CD14-positive monocyte (primary cell): ENCODE results near the gene NDUFB8. TPM values are rescaled to one million over a fixed set of nuclear protein-coding genes. Genes with fewer than 3 reads are reported as not detected.

Source experiments
- DNase-seq, 3 donors: peaks; one replicate each; pipeline ENCODE4 v3.0.0-alpha.2; 2011 to 2022
- H2AFZ ChIP-seq: 2 replicates; pipeline ENCODE4 v1.6.0; 2012; ENCODE audit warnings: mild to moderate bottlenecking, low read depth, low read length, inconsistent platforms; ENCODE audit not compliant: insufficient read depth, poor library complexity, severe bottlenecking
- H3K27ac ChIP-seq, 2 donors: 1 replicate in 1 of 2; 2 replicates in 1 of 2; pipeline ENCODE4 v1.5.1; 2012 to 2013; ENCODE audit warnings: low read length in 2 of 2, control low read depth in 1 of 2, inconsistent platforms in 1 of 2, low read depth in 1 of 2, mild to moderate bottlenecking in 1 of 2
- H3K27me3 ChIP-seq, 2 donors: one replicate each; pipeline versions ENCODE4 v1.6.0 to v1.6.1; 2011 to 2013; ENCODE audit warnings: low read length in 2 of 2; ENCODE audit not compliant: control insufficient read depth in 2 of 2, insufficient read depth in 2 of 2
- H3K36me3 ChIP-seq, 2 donors: replicated peaks in 1 of 2; 1 replicate in 1 of 2; 2 replicates in 1 of 2; pipeline versions ENCODE4 v1.5.1 to v1.6.1; 2012 to 2013; ENCODE audit warnings: low read length in 2 of 2, control low read depth in 1 of 2, inconsistent platforms in 1 of 2, mild to moderate bottlenecking in 1 of 2; ENCODE audit not compliant: insufficient read depth in 2 of 2, control insufficient read depth in 1 of 2
- H3K4me1 ChIP-seq, 2 donors: 1 replicate in 1 of 2; 2 replicates in 1 of 2; pipeline versions ENCODE4 v1.5.1 to v1.6.1; 2012 to 2013; ENCODE audit warnings: low read length in 2 of 2, control low read depth in 1 of 2, inconsistent platforms in 1 of 2, mild to moderate bottlenecking in 1 of 2, moderate library complexity in 1 of 2; ENCODE audit not compliant: insufficient read depth in 2 of 2, control insufficient read depth in 1 of 2
- H3K4me2 ChIP-seq: replicated peaks from 2 replicates; pipeline ENCODE3; 2012; ENCODE audit warnings: low read length, moderate library complexity, mild to moderate bottlenecking; ENCODE audit not compliant: poor library complexity, severe bottlenecking; ENCODE audit errors: extremely low read depth
- H3K4me3 ChIP-seq, 3 experiments: fragments of 200-600 bp in 1 of 3; sonication (generic) in 1 of 3; replicated peaks in 1 of 3; 1 replicate in 2 of 3; 2 replicates in 1 of 3; pipeline ENCODE4 v1.5.1; 2011 to 2013; ENCODE audit warnings: low read length in 3 of 3, mild to moderate bottlenecking in 3 of 3, control low read depth in 2 of 3, low read depth in 2 of 3, inconsistent platforms in 1 of 3, moderate library complexity in 1 of 3
- H3K79me2 ChIP-seq: 2 replicates; pipeline ENCODE4 v1.6.0; 2012; ENCODE audit warnings: mild to moderate bottlenecking, control low read depth, inconsistent platforms, low read length, moderate library complexity; ENCODE audit not compliant: insufficient read depth
- H3K9ac ChIP-seq: 2 replicates; pipeline ENCODE4 v1.6.0; 2017; ENCODE audit warnings: low read length, mild to moderate bottlenecking; ENCODE audit not compliant: insufficient read depth, poor library complexity, severe bottlenecking
- H3K9me3 ChIP-seq, 2 donors: replicated peaks in 1 of 2; 1 replicate in 1 of 2; 2 replicates in 1 of 2; pipeline versions ENCODE4 v1.5.1 to v1.6.1; 2012 to 2013; ENCODE audit warnings: low read length in 2 of 2, control low read depth in 1 of 2; ENCODE audit not compliant: control insufficient read depth in 1 of 2, insufficient read depth in 1 of 2
- H4K20me1 ChIP-seq: 2 replicates; pipeline ENCODE4 v1.6.0; 2012; ENCODE audit warnings: mild to moderate bottlenecking, low read length, control low read depth, moderate library complexity; ENCODE audit not compliant: insufficient read depth
- H3K27ac Mint-ChIP-seq, 7 donors: one replicate each; pipeline ENCODE4 v1.8.0; 2020; ENCODE audit warnings: mild to moderate bottlenecking in 7 of 7, mixed read lengths in 7 of 7, moderate library complexity in 6 of 7, inconsistent platforms in 2 of 7
- H3K27me3 Mint-ChIP-seq, 3 donors: one replicate each; pipeline ENCODE4 v1.8.0; 2021 to 2022; ENCODE audit warnings: low read depth in 3 of 3, mild to moderate bottlenecking in 3 of 3, mixed read lengths in 3 of 3, moderate library complexity in 3 of 3, inconsistent platforms in 1 of 3
- H3K36me3 Mint-ChIP-seq, 2 donors: one replicate each; pipeline ENCODE4 v1.8.0; 2020; ENCODE audit warnings: mixed read lengths in 2 of 2, inconsistent platforms in 1 of 2, mild to moderate bottlenecking in 1 of 2
- H3K4me1 Mint-ChIP-seq: one replicate; pipeline ENCODE4 v1.8.0; 2020; ENCODE audit warnings: mild to moderate bottlenecking, mixed read lengths
- H3K4me3 Mint-ChIP-seq, 2 donors: one replicate each; pipeline ENCODE4 v1.8.0; 2020; ENCODE audit warnings: mild to moderate bottlenecking in 2 of 2, mixed read lengths in 2 of 2, moderate library complexity in 1 of 2
- H3K9me3 Mint-ChIP-seq, 7 donors: one replicate each; pipeline ENCODE4 v1.8.0; 2020 to 2022; ENCODE audit warnings: mixed read lengths in 7 of 7, mild to moderate bottlenecking in 6 of 7, moderate library complexity in 6 of 7, inconsistent platforms in 2 of 7
- WGBS: methylation state at CpG from one replicate; pipeline ENCODE4 v1.1.5; 2013; ENCODE audit warnings: missing lambda C conversion rate; ENCODE audit not compliant: insufficient coverage; 5-methylcytosine and 5-hydroxymethylcytosine counted together
- intact Hi-C, 2 donors: fragments of 100-400 bp; cut with micrococcal nuclease; formaldehyde crosslinking; loops; one replicate each; pipeline versions ENCODE4 v1.15.0 to v1.15.1; 2023
- polyA plus RNA-seq, 3 donors: library from polyadenylated mRNA; depleted of rRNA in 1 of 3; unstranded in 2 of 3; stranded (reverse) in 1 of 3; fragments of 300-500 nt in 2 of 3; fragments of >200 nt in 1 of 3; fragmentation: Illumina TruSeq in 2 of 3; gene quantifications; 1 replicate in 2 of 3; 2 replicates in 1 of 3; pipeline ENCODE4 v1.2.3, GENCODE V29; 2012 to 2021
- TF ChIP-seq, protein P1 (sequence below): fragments of 200-600 bp; IDR thresholded peaks from one replicate; pipeline ENCODE4 v1.8.0; 2022; ENCODE audit warnings: antibody characterized with exemption, mild to moderate bottlenecking

NDUFB8 gene
- polyA plus RNA-seq, 3 donors, result 124 to 419 (median 381) TPM

DNA sequence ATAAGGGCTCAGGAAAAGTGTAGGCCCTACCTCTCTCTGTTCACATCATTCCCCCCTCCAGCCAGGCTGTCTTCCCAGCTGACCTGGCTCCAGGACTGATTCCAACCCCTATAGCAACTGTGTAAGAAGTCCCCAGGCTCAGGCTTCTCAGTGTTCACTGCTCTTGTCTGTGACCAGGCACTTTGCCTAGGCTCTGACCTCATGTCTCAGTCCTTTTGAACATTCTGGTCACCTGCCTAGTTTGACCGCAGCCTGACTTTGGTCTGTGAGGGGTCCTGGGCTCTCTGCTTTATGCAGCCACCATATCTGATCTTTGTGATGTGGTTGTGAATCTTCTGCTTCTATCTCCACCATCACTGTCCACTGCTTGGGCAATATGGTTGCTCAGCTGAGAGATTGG, 30.6 kb upstream of the NDUFB8 start:
- Histone ChIP-seq H3K9me3 (peaks cover 0 to 2% of the 10 kb centered on the region in 2 donors), H4K20me1 (no peaks in the 10 kb centered on the region), H3K9ac (no peak overlapping the region), H3K27ac (no peak overlapping the region), H3K79me2 (no peaks in the 10 kb centered on the region), H3K36me3 (peaks cover 8 to 32% of the 10 kb centered on the region in 2 donors), H3K4me3 (no peak overlapping the region), H3K4me2 (no peak overlapping the region), H3K27me3 (peaks cover 12 to 36% of the 10 kb centered on the region in 2 donors), H2AFZ (no peak overlapping the region), H3K4me1 (peaks cover 12 to 16% of the 10 kb centered on the region in 2 donors)
- peaks cover 18% of the 10 kb centered on the region for H3K4me1 Mint-ChIP-seq
- H3K27me3 Mint-ChIP-seq, result peaks cover 44 to 47% (median 47%) of the 10 kb centered on the region in 3 donors
- H3K36me3 Mint-ChIP-seq, result peaks cover 39 to 49% of the 10 kb centered on the region in 2 donors
- intact Hi-C loops, result loop anchor here (2.0 to 10.0 kb wide), 2 partner anchors 175 to 183 kb away; no protein-coding TSS in a partner anchor
- peaks cover 0 to 16% (median 8%) of the 10 kb centered on the region in 7 donors for H3K9me3 Mint-ChIP-seq
- TF ChIP-seq, protein P1, sequence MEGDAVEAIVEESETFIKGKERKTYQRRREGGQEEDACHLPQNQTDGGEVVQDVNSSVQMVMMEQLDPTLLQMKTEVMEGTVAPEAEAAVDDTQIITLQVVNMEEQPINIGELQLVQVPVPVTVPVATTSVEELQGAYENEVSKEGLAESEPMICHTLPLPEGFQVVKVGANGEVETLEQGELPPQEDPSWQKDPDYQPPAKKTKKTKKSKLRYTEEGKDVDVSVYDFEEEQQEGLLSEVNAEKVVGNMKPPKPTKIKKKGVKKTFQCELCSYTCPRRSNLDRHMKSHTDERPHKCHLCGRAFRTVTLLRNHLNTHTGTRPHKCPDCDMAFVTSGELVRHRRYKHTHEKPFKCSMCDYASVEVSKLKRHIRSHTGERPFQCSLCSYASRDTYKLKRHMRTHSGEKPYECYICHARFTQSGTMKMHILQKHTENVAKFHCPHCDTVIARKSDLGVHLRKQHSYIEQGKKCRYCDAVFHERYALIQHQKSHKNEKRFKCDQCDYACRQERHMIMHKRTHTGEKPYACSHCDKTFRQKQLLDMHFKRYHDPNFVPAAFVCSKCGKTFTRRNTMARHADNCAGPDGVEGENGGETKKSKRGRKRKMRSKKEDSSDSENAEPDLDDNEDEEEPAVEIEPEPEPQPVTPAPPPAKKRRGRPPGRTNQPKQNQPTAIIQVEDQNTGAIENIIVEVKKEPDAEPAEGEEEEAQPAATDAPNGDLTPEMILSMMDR, result no peak
- WGBS, result no CpG with 5 or more reads among the region's 1 CpG
- H3K27ac Mint-ChIP-seq, result peak overlapping the region in 1 of 7 donors; percentile 62
- H3K4me3 Mint-ChIP-seq, result no peak overlapping the region
- no peak for DNase-seq

DNA sequence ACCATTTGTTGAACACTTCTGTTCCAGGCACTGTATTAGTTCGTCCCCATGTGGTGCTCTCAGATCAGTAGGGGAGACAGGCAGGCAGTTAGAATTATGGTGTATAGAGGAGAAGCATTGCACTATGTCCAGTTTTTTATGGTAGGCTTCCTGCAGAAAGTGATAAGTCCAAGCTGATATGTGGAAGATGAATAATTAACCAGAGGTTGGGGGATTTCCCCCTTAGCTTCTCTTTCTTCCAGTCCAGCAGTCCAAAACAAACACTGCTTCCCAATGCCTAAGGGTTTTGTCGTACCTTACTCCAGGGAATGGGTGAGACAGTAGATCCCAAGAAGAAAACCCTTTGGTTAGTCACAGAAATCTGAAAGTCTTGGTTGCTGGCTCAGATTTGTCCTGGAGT, 25.2 kb upstream of the NDUFB8 start:
- Histone ChIP-seq H3K79me2 (no peaks in the 10 kb centered on the region), H3K36me3 (peaks cover 8 to 48% of the 10 kb centered on the region in 2 donors), H3K27me3 (no peaks in the 10 kb centered on the region), H3K27ac (no peak overlapping the region), H3K9me3 (no peaks in the 10 kb centered on the region), H3K4me2 (no peak overlapping the region), H3K9ac (no peak overlapping the region), H4K20me1 (no peaks in the 10 kb centered on the region), H3K4me3 (no peak overlapping the region), H2AFZ (no peak overlapping the region), H3K4me1 (peaks cover 14 to 16% of the 10 kb centered on the region in 2 donors)
- no peak for DNase-seq
- Mint-ChIP-seq H3K27me3 (peaks cover 0 to 2% (median 0%) of the 10 kb centered on the region in 3 donors), H3K27ac (no peak overlapping the region), H3K4me1 (peaks cover 34% of the 10 kb centered on the region), H3K4me3 (no peak overlapping the region), H3K9me3 (no peaks in the 10 kb centered on the region), H3K36me3 (peaks cover 46 to 53% of the 10 kb centered on the region in 2 donors)
- TF ChIP-seq, protein P1, result no peak
- intact Hi-C loops, result no loop called here
- 90% methylated on average over 1 of the region's 2 CpGs for WGBS
